ENCODE results near the gene ULBP2. TPM values are rescaled to one million over a fixed set of nuclear protein-coding genes. Genes with fewer than 3 reads are reported as not detected.
A peak's percentile ranks its signal among the peaks of the same experiment; 100 is the strongest.

Gene ULBP2
- total RNA-seq, 4 donors from 2014 or later: 0.39 to 0.74 TPM; not detected in 2

DNA sequence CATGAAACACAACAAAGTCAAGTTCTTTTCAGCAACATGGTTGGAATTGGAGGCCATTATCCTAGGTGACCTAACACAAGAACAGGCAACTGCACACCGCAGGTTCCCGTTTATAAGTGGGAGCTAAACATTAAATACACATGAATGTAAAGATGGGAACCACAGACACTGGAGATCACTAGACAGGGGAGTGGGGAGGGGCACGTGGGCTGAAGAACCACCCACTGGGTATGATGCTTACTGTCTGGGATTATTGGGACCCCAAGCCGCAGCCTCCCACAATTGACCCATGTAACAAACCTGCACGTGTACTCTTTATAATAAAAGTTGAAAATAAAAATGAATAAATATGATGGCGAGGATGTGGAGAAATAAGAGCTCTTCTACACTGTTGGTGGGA is 10.3 kb upstream of the ULBP2 start:
- WGBS, 2 donors (ENCODE audit: low coverage in 1 of 2): 64% methylated on average over 5 to 6 of the region's 6 CpGs

DNA sequence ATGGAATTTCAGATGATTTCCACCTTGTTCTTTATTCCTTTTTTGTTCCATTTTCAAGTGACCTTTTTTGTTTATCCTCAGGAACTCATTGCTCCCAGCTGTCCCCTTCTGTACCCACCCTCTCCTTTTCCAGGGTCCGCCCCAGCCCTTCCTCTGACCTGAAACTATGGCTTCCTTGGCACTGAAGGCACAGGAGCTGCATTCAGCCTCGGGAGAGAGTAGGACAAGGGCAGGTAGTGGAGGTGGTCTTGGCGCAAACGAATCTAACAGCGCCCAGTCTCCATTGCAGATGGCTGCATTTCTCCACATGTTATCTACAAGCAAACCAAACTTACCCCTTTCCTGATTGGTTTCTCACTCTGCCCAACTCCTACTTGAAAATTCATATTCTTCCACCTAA is 8.8 kb upstream of the ULBP2 start:
- no peaks in the 10 kb centered on the region for H3K9me3 ChIP-seq
- H3K4me3 ChIP-seq: no peak overlapping the region
- peaks cover 94% of the 10 kb centered on the region for H3K27me3 ChIP-seq
- TF ChIP-seq POLR2AphosphoS5 (IDR thresholded peaks at IDR 0.05) (no peak), EP300 (IDR thresholded peaks at IDR 0.05) (no peak), POLR2A (IDR thresholded peaks at IDR 0.05) (no peak)
- TF ChIP-seq, protein P1, sequence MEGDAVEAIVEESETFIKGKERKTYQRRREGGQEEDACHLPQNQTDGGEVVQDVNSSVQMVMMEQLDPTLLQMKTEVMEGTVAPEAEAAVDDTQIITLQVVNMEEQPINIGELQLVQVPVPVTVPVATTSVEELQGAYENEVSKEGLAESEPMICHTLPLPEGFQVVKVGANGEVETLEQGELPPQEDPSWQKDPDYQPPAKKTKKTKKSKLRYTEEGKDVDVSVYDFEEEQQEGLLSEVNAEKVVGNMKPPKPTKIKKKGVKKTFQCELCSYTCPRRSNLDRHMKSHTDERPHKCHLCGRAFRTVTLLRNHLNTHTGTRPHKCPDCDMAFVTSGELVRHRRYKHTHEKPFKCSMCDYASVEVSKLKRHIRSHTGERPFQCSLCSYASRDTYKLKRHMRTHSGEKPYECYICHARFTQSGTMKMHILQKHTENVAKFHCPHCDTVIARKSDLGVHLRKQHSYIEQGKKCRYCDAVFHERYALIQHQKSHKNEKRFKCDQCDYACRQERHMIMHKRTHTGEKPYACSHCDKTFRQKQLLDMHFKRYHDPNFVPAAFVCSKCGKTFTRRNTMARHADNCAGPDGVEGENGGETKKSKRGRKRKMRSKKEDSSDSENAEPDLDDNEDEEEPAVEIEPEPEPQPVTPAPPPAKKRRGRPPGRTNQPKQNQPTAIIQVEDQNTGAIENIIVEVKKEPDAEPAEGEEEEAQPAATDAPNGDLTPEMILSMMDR (IDR thresholded peaks at IDR 0.05): no peak
- H3K27ac ChIP-seq: no peak overlapping the region
- H3K36me3 ChIP-seq: no peaks in the 10 kb centered on the region
- H3K4me1 ChIP-seq: peaks cover 0 to 1% (median 0%) of the 10 kb centered on the region in 3 donors
- no peak for ATAC-seq
- 48 to 54% methylated on average over 5 of the region's 5 CpGs for WGBS, 2 donors (ENCODE audit: low coverage in 1 of 2)

More for the DNA sequence above, 10.3 kb upstream of the ULBP2 start:
- TF ChIP-seq POLR2AphosphoS5 (IDR thresholded peaks at IDR 0.05) (no peak), EP300 (IDR thresholded peaks at IDR 0.05) (no peak), POLR2A (IDR thresholded peaks at IDR 0.05) (no peak)
- TF ChIP-seq, protein P1 (IDR thresholded peaks at IDR 0.05): no peak
- Histone ChIP-seq H3K27ac (no peak overlapping the region), H3K27me3 (peaks cover 80% of the 10 kb centered on the region), H3K4me1 (peaks cover 0 to under 1% (median 0%) of the 10 kb centered on the region in 3 donors), H3K9me3 (no peaks in the 10 kb centered on the region), H3K4me3 (no peak overlapping the region), H3K36me3 (no peaks in the 10 kb centered on the region)
- ATAC-seq: no peak

DNA sequence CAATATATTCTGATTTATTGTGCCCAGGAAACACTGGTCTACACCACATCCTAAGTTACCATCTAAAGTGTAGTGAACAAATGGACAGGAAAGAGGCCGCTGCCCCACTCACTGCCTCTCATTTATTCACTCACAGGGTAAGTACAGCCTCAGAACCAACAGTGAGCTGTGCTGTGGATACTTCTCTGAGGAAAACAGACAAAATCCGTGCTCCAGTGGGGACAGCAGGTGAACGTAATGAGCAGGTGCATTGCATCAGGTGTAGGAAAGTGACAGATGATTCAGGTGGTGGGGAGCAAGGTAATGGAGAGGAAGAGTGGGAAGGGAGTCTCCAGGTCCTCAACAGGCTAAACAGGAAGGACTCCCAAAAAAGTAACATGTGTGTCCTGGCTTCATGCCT is 8.4 kb upstream of the ULBP2 start:
- Histone ChIP-seq H3K9me3 (no peaks in the 10 kb centered on the region), H3K36me3 (no peaks in the 10 kb centered on the region), H3K4me1 (peaks cover 0 to 5% (median 4%) of the 10 kb centered on the region in 3 donors), H3K27ac (no peak overlapping the region), H3K4me3 (no peak overlapping the region), H3K27me3 (peaks cover 98% of the 10 kb centered on the region)
- TF ChIP-seq, protein P1 (IDR thresholded peaks at IDR 0.05): no peak
- TF ChIP-seq EP300 (IDR thresholded peaks at IDR 0.05): no peak
- 22 to 43% methylated on average over 2 to 3 of the region's 3 CpGs for WGBS, 2 donors (ENCODE audit: low coverage in 1 of 2)
- ATAC-seq: no peak

DNA sequence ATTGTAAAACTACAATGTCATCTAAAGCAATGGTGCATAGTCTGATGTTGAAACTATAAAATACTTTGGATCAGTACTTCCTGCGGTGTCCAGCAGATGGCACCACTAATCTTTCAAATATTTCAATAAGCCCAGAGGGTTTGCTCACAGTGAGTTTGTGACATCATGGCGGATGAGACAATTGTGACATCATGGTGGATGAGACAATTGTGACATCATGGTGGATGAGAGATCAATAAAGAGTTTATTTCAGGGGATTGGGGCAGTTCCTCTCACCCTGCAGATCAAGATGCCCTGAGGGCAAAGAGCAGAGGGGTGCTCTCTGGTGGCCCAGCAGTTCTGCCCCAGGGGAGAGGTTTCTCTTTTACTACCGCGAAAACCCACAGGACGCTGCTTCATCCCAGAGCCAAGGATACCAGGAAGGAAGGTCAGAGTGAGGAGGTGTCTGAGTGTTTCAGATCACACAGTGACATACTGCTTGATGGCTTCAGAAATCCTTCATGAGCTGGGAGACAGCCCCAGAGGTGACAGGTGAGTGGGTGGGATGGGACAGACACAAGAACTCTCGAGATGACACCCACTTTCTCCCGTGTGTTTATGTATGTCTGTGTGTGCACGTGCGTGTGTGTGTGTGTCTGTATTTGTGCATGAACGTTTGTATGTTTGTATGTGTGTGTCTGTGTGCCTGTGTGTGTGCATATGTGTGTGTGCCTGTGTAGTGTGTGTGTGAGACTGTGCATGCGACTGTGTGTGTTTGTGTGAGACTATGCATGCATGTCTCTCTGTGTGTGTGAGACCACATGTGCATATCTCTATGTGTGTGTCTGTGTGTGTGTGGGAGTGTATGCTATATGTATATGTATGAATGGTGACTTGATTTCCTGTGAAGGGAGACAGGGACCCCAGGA is 7.3 kb upstream of the ULBP2 start:
- peaks cover 98% of the 10 kb centered on the region for H3K27me3 ChIP-seq
- ATAC-seq: no peak

More for the DNA sequence above, 7.3 kb upstream of the ULBP2 start:
- H3K4me3 ChIP-seq: no peak overlapping the region
- no peak overlapping the region for H3K27ac ChIP-seq
- no peaks in the 10 kb centered on the region for H3K36me3 ChIP-seq
- H3K4me1 ChIP-seq: peaks cover 0 to 14% (median 11%) of the 10 kb centered on the region in 3 donors
- no peaks in the 10 kb centered on the region for H3K9me3 ChIP-seq
- TF ChIP-seq POLR2AphosphoS5 (IDR thresholded peaks at IDR 0.05): peak; percentile 27
- TF ChIP-seq, protein P1 (IDR thresholded peaks at IDR 0.05): peak; percentile 75 to 86 (median 82)
- TF ChIP-seq EP300 (IDR thresholded peaks at IDR 0.05): no peak
- WGBS, 2 donors (ENCODE audit: low coverage in 1 of 2): 31 to 32% methylated on average over 6 to 7 of the region's 11 CpGs

Data from gastroesophageal sphincter (tissue), 4 donors.